ENCODE results near the gene CLDN7. TPM values are rescaled to one million over a fixed set of nuclear protein-coding genes. Genes with fewer than 3 reads are reported as not detected.

CLDN7 gene
- total RNA-seq, 2 experiments from 2014 or later, result 0.29 TPM; not detected in 1

DNA sequence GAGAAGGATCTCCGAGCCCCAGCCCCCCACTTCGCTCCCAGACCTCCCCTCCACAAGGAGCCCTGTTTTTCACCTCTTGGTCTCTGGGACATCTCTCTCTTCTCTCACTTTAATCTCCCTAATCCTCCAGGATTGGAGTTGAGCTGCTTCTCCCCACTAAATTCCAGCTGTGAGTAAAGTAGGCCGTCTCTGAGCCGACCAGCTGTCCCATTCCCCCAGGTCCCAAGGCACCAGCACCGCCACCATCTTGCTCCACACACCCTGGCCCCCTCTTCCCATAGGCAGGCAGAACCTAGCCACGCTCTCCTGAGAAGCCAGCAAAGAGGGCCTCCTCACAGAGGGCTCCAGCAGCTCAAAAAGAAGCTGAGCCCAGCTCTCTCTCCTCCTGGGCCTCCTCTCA lies 43.5 kb downstream of the CLDN7 start:
- peak overlapping the region; percentile 91 for H3K4me3 Mint-ChIP-seq
- DNase-seq, result no peak
- H3K36me3 Mint-ChIP-seq (ENCODE audit: low read depth), result peaks cover 15% of the 10 kb centered on the region
- CTCF ChIA-PET, result interaction anchor here (0.8 to 5.0 kb wide), 7 partner anchors 9 to 167 kb away, joined by 3 to 48 read pairs (median 4); partner anchors contain the start of genes DVL2 and GABARAP
- POLR2A ChIA-PET, result interaction anchor here (0.9 kb wide), 1 partner anchor 20 kb away, joined by 3 read pairs; no protein-coding TSS in a partner anchor
- H3K4me1 Mint-ChIP-seq, result peaks cover 66% of the 10 kb centered on the region
- no peaks in the 10 kb centered on the region for H3K9me3 Mint-ChIP-seq
- no peaks in the 10 kb centered on the region for H3K27me3 Mint-ChIP-seq
- H3K27ac Mint-ChIP-seq, result peak overlapping the region; percentile 68

- no peak for DNase-seq
- no peaks in the 10 kb centered on the region for H3K27me3 Mint-ChIP-seq
- peaks cover 10% of the 10 kb centered on the region for H3K36me3 Mint-ChIP-seq (ENCODE audit: low read depth)
- peak overlapping the region; percentile 58 for H3K4me3 Mint-ChIP-seq
- H3K9me3 Mint-ChIP-seq, result no peaks in the 10 kb centered on the region
- CTCF ChIA-PET, result interaction anchor here (1.6 to 5.0 kb wide), 3 partner anchors 9 to 166 kb away, joined by 3 to 48 read pairs (median 4); no protein-coding TSS in a partner anchor
- peak overlapping the region; percentile 72 for H3K27ac Mint-ChIP-seq
- POLR2A ChIA-PET, result no interaction called here
- H3K4me1 Mint-ChIP-seq, result peaks cover 71% of the 10 kb centered on the region
Observed at GRCh38 chr17:7218166-7218565, 44.1 kb downstream of the CLDN7 start.

- no peak for DNase-seq
- peaks cover 72% of the 10 kb centered on the region for H3K4me1 Mint-ChIP-seq
- peaks cover 10% of the 10 kb centered on the region for H3K36me3 Mint-ChIP-seq (ENCODE audit: low read depth)
- no peaks in the 10 kb centered on the region for H3K9me3 Mint-ChIP-seq
- H3K27ac Mint-ChIP-seq, result peak overlapping the region; percentile 82
- CTCF ChIA-PET, result interaction anchor here (1.6 kb wide), 1 partner anchor 8 kb away, joined by 3 read pairs; no protein-coding TSS in a partner anchor
- peaks cover 1% of the 10 kb centered on the region for H3K27me3 Mint-ChIP-seq
- POLR2A ChIA-PET, result no interaction called here
- H3K4me3 Mint-ChIP-seq, result peak overlapping the region; percentile 58
Observed at GRCh38 chr17:7217113-7217987, 44.9 kb downstream of the CLDN7 start.

- peak overlapping the region; percentile 31 for H3K27ac Mint-ChIP-seq
- peaks cover 7% of the 10 kb centered on the region for H3K27me3 Mint-ChIP-seq
- CTCF ChIA-PET, result interaction anchor here (0.6 to 1.0 kb wide), 3 partner anchors 10 to 80 kb away, joined by 3 to 4 read pairs (median 3); no protein-coding TSS in a partner anchor
- H3K36me3 Mint-ChIP-seq (ENCODE audit: low read depth), result peaks cover 6% of the 10 kb centered on the region
- POLR2A ChIA-PET, result no interaction called here
- DNase-seq, result no peak
- no peaks in the 10 kb centered on the region for H3K9me3 Mint-ChIP-seq
- H3K4me1 Mint-ChIP-seq, result peaks cover 76% of the 10 kb centered on the region
- peak overlapping the region; percentile 34 for H3K4me3 Mint-ChIP-seq
Observed at GRCh38 chr17:7216242-7217112, 45.8 kb downstream of the CLDN7 start.

DNA sequence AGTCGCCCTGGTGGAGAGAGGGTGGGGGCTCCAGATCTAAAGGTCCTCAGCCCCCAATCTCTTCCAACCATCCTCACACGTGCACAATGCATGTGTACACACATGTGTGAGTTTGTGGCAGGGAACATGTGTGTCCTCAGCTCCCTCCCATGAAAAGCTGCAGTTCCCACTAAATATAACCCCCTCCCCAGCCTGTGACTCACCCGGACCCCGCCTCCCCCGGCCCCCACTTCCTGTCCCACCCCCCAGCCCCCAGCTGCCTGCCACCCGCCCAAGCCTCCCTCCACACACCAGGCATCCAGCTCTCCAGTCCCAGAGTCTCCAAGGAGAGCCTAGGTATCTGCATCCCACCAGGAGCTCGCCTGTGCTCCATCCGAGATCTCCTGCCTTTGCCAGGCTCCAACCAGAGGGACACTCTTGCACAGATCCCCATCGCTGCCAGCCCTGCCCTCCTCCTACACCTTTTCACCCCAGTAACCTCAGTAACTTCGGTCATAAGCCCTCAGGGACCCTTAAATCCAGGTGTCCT lies 46.6 kb downstream of the CLDN7 start:
- Mint-ChIP-seq H3K27me3 (peaks cover 9% of the 10 kb centered on the region), H3K27ac (peak overlapping the region; percentile 31), H3K36me3 (ENCODE audit: low read depth) (peaks cover under 1% of the 10 kb centered on the region), H3K4me3 (peak overlapping the region; percentile 77), H3K9me3 (no peaks in the 10 kb centered on the region), H3K4me1 (peaks cover 71% of the 10 kb centered on the region)
- POLR2A ChIA-PET, result no interaction called here
- CTCF ChIA-PET, result interaction anchor here (0.6 to 2.0 kb wide), 4 partner anchors 10 to 170 kb away, joined by 3 to 5 read pairs (median 4); no protein-coding TSS in a partner anchor
- no peak for DNase-seq

GRCh38 chr17:7215136-7215638 lies 47.1 kb downstream of the CLDN7 start:
- CTCF ChIA-PET, result interaction anchor here (0.9 to 2.0 kb wide), 6 partner anchors 9 to 169 kb away, joined by 3 to 7 read pairs (median 4); partner anchors contain the start of gene DVL2

DNA sequence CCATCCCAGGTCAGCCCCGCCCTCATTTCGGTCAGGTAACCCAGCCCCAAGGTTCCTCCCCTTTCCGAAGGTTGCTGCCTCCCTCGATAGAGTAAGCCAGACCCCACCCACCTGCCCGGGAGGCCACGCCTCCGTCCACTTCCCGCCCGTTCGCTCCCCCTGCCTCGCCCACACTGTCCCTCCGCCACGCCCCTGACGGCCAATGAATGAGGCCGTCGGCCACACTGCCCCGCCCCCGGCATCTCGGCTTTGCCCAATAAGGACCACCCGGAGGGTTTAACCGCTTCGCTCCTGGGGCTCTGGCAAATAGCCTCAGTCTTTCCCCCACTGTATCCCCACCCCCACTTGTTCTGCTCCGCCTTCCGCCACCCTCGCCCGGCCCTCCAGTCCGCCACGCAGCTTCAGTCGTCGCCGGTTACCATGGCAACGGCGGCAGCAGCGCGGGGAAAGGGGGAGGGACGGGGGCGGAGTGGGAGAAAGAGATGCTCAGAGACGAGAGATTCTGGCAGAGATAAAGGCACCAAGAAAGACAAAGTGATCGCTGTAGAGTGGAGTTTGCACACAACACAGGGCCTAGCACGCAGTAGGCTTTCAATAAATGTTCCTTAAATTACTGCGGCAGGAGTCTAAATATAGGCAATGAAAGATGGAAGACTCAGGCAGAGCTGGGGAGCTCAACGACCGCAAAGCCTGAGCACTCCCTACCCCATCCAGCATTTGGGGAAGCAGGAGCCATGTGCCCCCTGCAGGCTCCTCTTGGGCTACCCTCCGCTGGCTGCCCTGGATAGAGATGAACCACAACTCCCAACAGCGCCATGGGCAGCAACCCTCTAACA lies 47.8 kb downstream of the CLDN7 start:
- H3K4me3 Mint-ChIP-seq, result peak overlapping the region; percentile 77
- peaks cover 15% of the 10 kb centered on the region for H3K27me3 Mint-ChIP-seq
- CTCF ChIA-PET, result interaction anchor here (0.7 to 2.0 kb wide), 11 partner anchors 10 to 194 kb away, joined by 3 to 7 read pairs (median 3); partner anchors contain the start of genes DVL2 and PHF23
- peak; percentile 99 for DNase-seq
- peaks cover 68% of the 10 kb centered on the region for H3K4me1 Mint-ChIP-seq
- no peaks in the 10 kb centered on the region for H3K9me3 Mint-ChIP-seq
- H3K36me3 Mint-ChIP-seq (ENCODE audit: low read depth), result no peaks in the 10 kb centered on the region
- H3K27ac Mint-ChIP-seq, result peak overlapping the region; percentile 89
- POLR2A ChIA-PET, result no interaction called here

More at GRCh38 chr17:7215136-7215638, 47.1 kb downstream of the CLDN7 start:
- DNase-seq, result no peak
- Mint-ChIP-seq H3K9me3 (no peaks in the 10 kb centered on the region), H3K4me3 (peak overlapping the region; percentile 77), H3K27ac (peak overlapping the region; percentile 89), H3K27me3 (peaks cover 10% of the 10 kb centered on the region), H3K36me3 (ENCODE audit: low read depth) (no peaks in the 10 kb centered on the region), H3K4me1 (peaks cover 67% of the 10 kb centered on the region)
- POLR2A ChIA-PET, result no interaction called here

- H3K27ac Mint-ChIP-seq, result peak overlapping the region; percentile 89
- H3K27me3 Mint-ChIP-seq, result peaks cover 15% of the 10 kb centered on the region
- peak overlapping the region; percentile 77 for H3K4me3 Mint-ChIP-seq
- H3K9me3 Mint-ChIP-seq, result no peaks in the 10 kb centered on the region
- H3K4me1 Mint-ChIP-seq, result peaks cover 62% of the 10 kb centered on the region
- POLR2A ChIA-PET, result no interaction called here
- CTCF ChIA-PET, result interaction anchor here (0.7 to 2.0 kb wide), 9 partner anchors 10 to 193 kb away, joined by 3 to 7 read pairs (median 3); partner anchors contain the start of genes DVL2 and PHF23
- no peaks in the 10 kb centered on the region for H3K36me3 Mint-ChIP-seq (ENCODE audit: low read depth)
- peak; percentile 81 for DNase-seq
Observed at GRCh38 chr17:7213895-7214299, 48.4 kb downstream of the CLDN7 start.

DNA sequence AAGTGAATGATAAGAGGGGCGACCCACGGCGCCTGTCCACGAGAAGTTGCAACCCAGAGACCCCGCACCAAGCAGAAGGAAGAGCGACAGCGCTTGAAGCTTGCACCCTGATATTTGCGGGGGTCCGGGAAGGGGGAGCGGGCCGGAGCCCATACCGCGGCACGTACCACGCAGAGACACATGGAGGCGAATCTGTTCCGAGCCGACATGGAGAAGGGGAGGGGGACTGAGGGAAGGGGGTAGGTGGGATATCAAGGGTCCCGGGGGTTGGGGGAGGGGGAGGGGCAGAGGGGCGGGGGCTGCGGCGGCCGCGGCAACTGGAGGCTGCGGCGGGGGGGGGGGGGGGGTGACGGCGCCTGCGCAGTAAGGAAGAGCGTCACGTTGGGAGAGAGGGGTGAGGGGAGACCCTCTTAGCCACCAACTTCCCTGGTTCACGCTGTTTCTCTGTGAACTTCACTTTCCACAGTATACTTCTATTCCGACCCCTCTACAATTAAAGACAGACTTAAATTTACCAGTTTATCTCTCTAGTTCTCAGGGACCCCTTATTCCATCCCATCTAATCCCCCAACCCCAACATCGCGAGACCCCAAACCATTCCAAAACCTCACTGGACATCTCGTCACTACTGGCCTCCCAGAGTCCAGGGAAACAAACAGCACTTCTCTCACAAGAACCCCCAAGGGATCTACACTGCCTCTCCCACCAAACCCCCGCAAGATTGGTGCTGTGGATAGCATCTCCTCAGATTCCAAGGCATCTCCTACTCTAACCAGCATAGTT lies 50.6 kb downstream of the CLDN7 start:
- no peak for DNase-seq
- Mint-ChIP-seq H3K9me3 (no peaks in the 10 kb centered on the region), H3K4me1 (peaks cover 48% of the 10 kb centered on the region), H3K4me3 (no peak overlapping the region), H3K27ac (no peak overlapping the region), H3K36me3 (ENCODE audit: low read depth) (no peaks in the 10 kb centered on the region), H3K27me3 (peaks cover 15% of the 10 kb centered on the region)
- ChIA-PET POLR2A (no interaction called here), CTCF (no interaction called here)

Data from activated CD4-positive, alpha-beta T cell treated with anti-CD3 and anti-CD28 coated beads, Interleukin-2, amount 10 ng/mL, durations not matched to agents 7 days and 5 days (primary cell).